HG03460 (cell line): Measurements from ENCODE around the gene ZNHIT3.
"Not testable (repeated sequence)": the region's sequence is repeated elsewhere in the genome, so short reads cannot be mapped to it uniquely, and the experiment has no call there.

Experiments used
- ATAC-seq: cut with Tn5 transposase; IDR thresholded peaks from one replicate; pipeline ENCODE4 v1.9.1; 2021; ENCODE audit not compliant: unreplicated experiment

The ZNHIT3 gene

DNA sequence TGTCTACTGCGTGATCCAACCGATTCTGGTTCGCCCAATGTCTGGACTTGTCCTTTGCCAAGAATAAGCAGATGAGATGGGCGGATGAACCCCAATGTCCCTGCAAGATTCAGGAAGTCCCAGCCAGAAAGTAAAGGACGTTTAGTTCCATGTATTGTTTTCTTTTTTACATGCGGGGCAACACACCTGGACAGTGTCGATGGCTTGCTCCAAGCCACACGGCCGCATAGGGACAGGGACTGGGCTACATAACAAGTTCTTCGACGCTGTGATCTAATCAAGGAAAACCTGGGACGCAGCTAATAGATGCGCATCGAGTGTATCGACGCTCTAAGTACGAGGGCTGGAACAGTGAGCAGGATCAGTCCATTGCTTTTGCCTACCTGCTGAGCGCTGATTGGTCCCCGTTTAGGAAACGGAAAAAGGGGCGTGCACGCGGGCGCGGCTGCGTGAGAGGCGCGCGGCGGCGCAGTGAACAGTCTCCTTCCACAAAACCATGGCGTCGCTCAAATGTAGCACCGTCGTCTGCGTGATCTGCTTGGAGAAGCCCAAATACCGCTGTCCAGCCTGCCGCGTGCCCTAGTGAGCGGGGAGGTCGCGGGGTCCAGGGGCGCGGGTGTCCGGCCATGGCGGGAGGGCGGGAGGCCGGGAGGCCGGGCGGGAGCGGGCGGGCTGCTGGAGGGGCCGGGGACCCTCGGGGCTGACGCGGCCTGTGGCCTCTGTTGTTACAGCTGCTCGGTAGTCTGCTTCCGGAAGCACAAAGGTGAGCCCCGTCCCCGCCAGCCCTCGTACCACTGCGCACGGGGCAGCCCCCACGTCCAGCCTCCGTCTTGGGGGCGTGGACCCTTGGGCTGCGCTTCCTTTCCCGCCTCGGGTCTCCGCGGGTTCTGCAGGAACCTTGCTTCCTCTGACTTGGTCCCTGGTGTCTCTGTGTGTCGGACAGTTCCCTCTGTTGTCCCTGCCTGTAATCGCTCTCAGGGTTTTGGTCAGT is at the start of gene ZNHIT3:
TSS of gene ZNHIT3 (plus strand) at position 478 of the 991 bp plus-strand sequence. CDS start at position 497, 19 bp downstream.
- ATAC-seq = peak; percentile 82

DNA sequence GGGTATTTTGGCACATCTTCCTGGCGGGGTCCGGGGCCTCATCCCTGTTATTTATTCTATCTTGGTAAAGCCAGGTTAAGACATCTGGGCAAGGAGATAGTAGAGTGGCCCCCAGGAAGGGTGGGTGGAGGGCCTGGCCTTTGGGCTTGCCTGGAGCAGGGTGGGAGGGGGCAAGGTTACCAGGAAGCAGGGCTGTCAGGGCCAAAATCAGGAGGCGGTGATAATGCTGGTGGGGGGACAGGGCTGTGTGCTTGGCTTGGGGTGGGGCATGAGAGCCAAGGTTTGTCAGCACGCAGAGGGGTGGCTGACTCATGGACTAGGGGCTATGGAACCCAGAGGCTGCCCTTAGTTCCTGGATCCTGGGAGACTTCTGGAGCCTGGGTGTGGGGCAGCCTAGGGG is 44.7 kb upstream of the ZNHIT3 start:
- not testable (repeated sequence) for ATAC-seq

DNA sequence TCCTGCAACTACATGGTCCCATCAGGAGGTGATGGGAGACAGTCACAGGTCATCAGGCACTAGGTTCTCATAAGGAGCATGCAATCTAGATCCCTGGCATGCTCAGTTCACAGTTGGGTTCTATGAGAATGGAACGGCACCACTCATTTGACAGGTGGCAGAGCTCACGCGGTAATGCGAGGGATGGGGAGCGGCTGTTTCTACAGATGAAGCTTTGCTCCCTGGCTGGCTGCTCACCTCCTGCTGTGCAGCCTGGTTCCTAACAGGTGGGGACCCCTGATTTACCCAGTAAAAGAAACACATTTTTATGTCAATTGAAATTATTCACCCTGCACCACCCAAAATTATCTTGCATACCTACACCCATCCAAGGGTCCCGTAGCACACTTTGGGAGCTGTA is 42.7 kb upstream of the ZNHIT3 start:
- no peak for ATAC-seq

DNA sequence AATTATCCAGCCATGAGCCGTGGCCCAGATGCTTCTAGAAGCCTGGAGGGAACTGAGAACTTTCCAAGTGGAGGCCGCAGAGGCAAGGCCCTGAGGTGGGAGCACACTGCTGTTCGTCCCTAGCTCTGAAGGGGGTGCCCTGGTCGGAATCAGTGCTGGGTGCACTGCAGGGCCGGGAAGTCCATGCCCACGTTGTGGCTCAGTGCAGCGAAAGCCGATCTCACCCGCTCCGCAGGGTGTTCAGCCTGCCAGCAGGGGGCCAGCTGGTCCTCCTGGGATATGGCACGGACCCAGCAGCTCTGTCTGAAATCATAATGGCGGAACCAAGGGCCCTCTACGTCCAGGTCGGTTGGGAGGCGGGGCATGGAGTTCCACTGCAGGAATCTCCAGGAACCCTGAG is 36.5 kb upstream of the ZNHIT3 start:
- not testable (repeated sequence) for ATAC-seq

DNA sequence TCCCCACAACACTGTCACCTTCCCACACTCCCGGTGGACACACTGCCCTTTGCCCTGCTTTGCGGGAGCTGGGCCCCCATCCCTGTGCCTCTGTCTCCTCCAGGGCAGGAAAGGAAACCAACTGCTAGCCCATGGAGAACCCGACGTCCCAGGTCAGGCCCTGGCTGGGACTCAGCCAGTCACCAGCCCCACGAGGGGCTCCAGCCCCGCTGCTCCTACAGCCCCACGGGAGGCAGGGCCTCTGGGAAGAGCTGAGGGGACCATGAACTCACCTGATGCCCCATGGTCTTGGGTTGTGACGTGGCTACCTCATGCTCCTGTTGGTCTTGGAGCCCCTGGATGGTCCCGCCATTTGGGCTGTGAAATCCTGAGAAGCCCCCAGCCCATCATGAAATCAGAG is 33.6 kb upstream of the ZNHIT3 start:
- ATAC-seq = not testable (repeated sequence)

DNA sequence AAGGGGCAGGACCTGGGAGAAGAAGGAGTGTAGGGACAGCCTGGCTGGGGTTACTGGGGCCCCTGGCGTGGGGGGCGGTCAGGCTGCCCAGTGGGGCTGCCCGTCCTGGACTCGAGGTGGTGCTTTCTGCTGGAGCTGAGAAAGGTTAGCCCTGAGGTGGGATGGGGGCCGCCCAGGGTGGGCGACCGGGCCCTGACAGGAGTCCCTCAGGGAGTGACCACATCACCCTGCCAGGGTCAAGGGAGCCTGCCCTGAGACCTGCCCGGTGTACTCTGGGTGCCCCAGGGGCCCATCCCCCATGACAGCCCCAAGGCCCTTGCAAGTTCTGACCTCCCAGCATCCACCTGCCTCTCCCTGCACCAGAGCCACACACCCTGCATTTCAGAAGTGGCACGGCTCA is 28.8 kb upstream of the ZNHIT3 start:
- ATAC-seq = not testable (repeated sequence)

DNA sequence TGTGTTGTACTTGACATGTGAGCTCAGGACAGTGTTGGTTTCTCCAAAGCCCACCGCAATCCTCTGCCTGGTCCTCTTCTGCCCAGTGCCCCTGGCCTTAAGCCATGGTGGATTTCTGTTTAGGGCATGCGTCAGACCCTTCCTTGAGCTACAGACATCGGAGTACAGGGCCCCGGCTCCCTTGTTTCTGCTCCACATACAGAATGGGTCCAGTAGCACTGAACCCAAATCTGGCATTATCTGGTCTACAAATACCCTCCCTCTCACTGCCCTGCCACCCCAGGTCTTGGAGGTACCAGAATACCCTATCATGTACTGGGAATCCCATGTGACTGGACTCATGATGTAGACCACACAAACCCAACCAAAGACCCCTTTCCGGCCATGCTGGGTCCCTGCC is 27.4 kb upstream of the ZNHIT3 start:
- ATAC-seq = no peak

DNA sequence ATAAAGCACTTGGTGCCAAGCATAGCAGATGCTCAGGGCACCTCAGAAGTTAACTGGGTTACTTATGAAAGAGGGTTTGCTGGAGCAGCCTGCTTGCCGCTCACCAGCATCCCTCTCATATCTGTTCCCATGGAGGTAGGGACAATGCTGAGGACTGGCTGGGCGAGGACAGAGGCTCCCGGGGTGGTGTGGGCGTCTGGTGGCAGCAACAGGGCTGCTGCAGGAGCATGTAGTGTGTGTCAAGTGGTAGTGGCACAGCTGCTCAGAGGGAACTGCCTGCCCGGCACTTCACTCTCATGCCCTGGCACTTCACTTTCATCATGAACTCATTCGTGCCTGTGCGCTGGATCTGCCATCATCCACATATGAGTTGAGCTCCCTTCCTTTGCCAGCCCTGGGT is 26.9 kb upstream of the ZNHIT3 start:
- ATAC-seq = no peak

DNA sequence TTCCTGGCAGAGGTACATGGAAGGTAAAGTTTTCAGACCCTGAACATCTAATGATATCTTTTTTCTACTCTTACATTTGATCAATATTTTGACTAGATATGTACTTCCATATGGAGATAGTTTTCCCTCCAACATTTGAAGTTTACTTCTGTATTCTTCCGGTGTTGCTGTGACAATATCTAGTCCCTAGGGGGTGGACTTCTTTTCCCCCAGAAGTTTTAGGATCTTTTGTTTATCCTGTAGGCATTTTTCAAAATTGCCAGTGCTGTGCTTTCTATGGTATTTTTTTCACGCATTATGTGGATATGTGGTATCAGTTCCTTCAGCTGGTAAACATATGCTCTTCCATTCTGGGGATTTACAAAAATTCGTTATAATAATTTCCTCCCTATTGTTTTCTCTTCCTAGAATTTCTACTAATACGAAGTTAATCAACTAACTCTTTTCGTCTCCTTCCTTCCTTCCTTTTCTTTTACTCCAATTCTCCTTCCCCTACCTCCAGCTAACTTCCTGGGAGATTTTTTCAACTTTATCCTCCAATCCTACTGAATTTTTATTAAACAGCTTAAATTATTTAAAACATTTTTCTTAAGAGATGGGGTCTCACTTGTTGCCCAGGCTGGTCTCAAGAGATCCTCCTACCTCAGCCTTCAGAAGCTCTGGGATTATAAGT is 26.1 kb upstream of the ZNHIT3 start:
- ATAC-seq = no peak

DNA sequence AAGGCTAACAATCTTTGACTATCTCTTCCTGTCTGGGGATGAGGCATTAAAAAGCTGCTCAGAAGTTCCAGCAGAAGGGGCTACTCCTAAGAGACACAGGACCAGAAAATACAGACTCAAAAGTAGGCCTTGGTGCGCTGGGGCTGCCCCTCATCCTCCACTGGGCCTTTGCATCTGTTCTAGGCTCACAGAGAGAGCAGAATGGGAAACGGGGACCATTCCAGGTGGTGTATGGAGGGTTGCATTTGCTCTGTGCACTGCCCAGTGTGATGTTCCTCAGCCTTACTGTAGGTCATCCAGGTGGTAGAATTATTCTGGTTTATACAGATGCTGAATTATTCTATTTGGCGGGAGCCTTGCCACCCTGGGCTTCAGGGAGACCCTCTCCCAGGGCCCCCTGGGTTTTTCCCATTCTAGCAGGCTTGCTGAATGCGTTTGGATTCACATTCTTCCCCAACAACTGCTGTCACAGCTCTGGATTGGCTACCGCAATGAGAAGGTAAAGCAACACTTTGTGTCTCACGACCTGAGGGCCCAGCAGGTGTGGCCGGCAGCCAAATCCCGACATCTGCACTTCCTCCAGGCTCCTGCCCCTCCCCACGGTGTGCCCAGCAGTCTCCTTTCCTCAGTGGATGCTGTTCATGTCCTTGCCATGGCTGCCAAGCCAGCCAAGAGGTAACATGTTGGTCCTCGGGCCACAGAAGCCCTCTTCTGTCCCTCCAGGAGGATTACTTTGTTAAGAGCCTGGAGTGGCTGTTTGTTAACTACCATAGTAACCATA is 25.0 kb upstream of the ZNHIT3 start:
- ATAC-seq = no peak

DNA sequence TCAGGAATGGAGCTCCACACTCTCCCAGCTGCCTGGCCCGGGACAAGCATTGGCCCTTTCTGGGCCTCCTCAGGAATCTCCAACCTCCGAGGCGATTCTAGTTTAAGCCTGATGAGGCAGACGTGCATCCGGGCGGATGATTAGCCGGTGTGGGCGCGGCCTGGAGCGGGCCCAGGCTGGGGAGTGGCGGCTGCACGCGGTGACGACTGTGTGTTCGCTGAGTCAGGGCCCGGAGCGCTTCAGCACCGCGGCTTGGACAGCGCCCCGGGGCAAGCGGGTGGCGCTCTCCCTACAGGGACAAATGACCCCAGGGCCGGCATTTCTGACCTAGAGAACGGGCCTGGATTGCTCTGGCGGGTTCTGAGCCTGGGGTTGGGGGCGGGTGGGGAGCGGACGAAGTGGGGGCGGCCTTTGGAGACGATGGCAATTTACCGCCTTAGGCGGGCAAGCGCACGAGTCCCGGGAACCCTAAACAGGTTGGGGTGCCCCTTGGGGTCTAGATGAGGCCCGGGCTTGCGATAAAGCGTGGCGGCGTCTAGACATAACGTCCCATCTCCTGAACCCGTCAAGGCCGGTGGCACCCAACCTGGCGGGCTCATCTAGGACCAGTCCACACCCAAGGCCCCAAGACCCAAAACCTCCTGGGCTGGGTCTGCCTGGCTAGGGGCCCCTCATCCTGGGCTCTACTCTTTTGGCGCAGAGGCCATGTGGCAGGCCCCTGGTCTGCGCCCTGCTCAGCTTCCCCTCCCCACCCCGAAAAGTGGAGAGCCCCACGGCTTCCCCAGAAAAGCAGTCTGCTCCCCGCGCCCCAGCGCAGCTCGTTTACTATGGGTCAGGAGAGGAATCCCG is 22.3 kb upstream of the ZNHIT3 start:
- no peak for ATAC-seq

DNA sequence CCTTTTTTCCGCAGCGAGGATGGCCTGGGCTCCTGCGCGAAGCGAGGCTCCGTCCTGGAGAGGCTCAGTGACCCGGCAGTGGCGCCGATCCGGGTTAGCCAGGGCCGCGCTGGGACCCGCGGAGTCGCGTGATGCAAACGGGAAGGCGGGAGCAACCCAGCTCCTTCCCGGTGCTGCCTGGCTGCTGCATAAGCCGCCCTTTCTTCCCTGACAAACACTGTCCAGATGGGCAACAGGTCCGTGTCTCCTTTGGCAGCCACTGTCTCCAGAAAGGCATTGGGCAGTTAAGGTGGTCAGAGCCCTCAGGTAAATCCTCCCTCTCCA is 21.8 kb upstream of the ZNHIT3 start:
- ATAC-seq = no peak

DNA sequence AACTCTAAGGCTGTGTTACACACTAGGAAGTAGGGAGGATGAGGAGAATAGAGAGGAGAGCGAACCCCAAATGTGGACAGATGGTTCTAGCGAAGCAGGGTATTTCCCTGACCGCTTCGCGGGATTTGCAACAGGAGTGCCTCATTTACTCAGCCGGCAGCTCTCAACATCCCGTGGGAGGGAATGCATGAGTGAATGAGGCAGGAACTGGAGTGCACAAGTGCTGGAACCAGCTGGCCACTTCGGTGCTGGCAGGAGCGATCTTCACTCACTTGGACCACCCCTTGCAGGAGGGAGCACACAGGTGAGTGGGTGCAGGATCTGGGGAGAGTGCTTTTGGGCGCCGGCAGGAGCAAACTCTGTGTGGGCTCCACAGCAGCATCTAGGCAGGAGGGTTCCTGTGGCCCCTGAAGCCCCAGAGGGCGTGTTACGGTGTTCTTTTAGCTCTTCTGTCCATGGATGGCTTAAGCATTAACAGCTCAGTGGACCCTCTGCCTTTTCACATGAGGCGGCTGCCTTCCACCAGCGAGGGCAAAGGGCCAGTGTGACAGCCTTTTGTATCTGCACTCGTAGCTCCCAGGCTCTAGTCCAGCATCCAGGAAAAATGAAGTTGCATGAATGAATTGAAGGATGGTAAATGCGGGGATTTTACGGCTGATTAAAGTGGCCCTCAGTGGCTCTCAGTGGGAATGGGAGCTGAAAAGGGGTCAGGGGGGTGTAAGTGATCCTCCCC is 17.4 kb upstream of the ZNHIT3 start:
- ATAC-seq = no peak

DNA sequence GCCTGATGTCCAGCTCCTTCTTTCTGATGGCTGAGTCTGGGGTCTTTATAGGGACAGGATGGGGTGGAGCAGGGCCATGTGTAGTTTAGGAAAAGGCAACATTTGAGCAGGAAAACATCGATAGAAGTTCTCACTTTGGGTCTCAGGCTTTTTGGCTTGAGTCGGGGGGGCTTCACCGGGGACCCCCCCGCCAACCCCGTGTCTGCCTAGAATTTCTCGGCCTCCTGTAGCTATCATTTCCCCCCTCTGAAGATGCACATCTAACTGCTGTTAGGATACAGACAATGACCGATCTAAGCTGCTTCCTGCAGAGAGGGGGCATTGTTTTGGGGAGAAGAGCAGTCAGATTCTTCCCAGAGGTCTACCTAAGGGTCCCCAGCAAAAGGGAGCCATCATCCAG is 16.7 kb upstream of the ZNHIT3 start:
- ATAC-seq = no peak

DNA sequence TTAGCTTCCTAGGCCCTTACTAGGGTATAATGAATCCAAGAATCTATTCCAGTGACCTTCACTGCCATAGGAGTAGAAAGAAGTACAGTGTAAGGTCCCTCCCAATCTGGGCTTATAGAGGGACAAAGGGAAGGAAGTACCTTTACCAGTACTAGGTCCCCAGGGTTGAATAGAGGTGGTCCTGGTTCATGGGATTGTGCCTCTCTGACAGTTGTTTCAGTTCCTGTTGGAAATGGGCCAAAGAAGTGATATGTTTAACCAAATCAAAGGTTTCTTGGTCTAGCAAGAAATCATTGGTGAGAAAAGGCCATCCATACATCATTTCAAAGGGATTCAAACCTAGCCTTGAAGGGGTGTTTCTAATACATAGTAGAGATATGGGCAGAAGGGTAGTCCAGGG is 16.0 kb upstream of the ZNHIT3 start:
- ATAC-seq = no peak

DNA sequence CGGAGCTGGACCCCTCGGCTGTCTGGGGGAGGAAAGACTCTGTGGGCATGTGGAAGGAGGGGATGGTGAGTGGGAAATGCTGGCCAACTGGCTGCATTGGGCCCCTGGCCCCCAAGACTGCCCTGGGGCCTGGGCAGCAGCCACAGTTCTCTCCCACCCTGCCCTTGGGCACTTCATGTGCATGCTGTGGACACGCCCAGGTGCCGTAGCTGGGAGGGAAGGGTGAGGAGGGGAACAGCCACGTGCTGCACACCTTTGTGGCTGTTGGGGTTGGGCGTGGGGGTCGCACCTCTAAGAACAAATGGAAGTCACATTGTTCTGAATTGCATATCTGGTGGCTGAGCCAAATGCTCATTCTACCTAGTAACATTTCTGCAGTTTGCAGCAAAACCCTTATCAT is 11.9 kb upstream of the ZNHIT3 start:
- no peak for ATAC-seq

DNA sequence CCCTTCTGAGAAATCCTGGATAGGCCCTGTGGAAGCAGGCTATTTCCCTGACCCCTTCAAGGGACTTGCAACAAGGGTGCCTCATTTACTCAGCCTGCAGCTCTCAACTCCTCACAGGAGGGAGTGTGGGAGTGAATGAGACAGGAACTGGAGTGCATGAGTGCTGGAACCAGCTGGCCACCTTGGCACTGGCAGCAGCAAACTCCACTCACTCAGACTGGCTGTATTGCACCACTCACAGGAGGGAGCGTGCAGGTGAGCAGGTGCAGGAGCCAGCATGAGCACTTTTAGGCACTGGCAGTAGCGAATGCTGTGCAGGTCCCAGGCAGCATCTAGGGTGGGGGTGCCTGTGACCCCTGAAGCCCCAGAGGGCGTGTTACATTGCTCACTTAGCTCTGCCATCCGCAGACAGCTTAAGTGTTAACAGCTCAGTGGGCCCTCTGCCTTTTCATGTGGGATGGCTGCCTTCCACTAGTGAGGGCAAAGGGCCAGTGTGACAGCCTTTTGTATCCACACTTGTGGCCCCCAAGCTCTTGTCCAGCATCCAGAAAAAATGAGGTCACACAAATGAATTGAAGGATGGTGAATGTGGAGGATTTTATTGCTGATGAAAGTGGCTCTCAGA is 11.0 kb upstream of the ZNHIT3 start:
- no peak for ATAC-seq

DNA sequence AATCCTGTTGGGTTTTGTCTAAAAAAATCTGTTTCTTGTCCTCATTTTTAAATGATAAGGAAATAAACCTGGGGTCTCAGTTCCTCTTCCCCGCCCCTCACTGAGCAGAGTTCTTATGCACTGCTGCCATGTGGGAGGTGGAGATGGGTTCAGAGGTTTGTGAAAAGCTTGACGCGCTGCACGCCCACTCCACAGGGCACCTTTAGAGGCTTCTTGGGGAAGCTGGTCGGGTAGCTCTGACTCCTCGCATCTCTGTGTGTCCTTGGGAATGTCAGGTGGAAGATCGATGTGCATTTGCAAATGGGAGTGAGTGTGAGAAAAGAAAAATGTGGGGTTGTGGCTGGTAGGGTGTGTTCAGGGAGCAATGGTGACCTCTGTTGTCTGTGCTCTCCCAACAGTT is 4.7 kb upstream of the ZNHIT3 start:
- ATAC-seq = no peak
